RWPE1 (cell line): Measurements from ENCODE around the gene FOXRED2.
A peak's percentile ranks its signal among the peaks of the same experiment; 100 is the strongest.

Source experiments
- CTCF ChIA-PET: fragments of 350-600 bp; sonication (Branson Sonifier 250); formaldehyde crosslinking; extraction: SDS; loops from one replicate; lab custom pipeline; 2021; lab: Yijun Ruan, JAX
- POLR2A ChIA-PET: fragments of 400-600 bp; formaldehyde crosslinking; extraction: SDS; loops from one replicate; lab custom pipeline; 2020; ENCODE audit warnings: antibody characterized with exemption; ENCODE audit not compliant: low non-redundant PET; lab: Yijun Ruan, JAX
- DNase-seq: peaks from one replicate; pipeline ENCODE4 v3.0.0; 2012; ENCODE audit warnings: low spot score
- H3K27ac ChIP-seq: fragments of 450-650 bp; 2 replicates; pipeline ENCODE4 v1.5.1; 2017
- TF ChIP-seq, protein P1 (sequence below): fragments of 450-650 bp; conservative IDR thresholded peaks from 2 replicates; pipeline ENCODE4 v1.5.1; 2017; ENCODE audit warnings: low read depth, mild to moderate bottlenecking

Gene FOXRED2

DNA sequence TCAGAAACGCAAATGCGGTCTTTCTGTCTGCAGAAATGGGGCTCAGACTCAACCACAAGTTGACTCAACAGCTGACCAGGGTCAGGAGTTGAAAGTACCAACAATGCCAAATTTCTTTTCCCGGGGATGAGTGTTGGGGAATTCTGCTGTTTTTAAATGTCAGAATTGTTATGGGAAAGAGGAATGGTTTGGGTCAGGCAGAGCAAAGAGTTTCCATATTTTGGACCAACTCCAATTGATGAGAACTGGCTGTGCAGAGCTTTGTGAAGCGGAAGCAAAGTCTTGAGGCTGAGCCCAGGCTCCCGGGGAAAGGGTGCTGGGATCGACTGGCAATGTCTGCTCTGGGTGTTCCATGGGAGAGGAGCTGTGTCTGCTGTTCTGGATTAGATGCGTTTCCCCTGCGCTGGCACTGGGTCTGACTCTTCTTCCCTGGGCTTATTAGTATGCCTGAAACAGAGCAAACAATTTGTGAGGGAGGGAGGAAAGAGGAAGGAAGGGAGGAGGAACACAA, 61.6 kb downstream of the FOXRED2 start:
- H3K27ac ChIP-seq: no peak overlapping the region; the same call in 1 of the 2 replicates
- CTCF ChIA-PET: no interaction called here
- TF ChIP-seq, protein P1, sequence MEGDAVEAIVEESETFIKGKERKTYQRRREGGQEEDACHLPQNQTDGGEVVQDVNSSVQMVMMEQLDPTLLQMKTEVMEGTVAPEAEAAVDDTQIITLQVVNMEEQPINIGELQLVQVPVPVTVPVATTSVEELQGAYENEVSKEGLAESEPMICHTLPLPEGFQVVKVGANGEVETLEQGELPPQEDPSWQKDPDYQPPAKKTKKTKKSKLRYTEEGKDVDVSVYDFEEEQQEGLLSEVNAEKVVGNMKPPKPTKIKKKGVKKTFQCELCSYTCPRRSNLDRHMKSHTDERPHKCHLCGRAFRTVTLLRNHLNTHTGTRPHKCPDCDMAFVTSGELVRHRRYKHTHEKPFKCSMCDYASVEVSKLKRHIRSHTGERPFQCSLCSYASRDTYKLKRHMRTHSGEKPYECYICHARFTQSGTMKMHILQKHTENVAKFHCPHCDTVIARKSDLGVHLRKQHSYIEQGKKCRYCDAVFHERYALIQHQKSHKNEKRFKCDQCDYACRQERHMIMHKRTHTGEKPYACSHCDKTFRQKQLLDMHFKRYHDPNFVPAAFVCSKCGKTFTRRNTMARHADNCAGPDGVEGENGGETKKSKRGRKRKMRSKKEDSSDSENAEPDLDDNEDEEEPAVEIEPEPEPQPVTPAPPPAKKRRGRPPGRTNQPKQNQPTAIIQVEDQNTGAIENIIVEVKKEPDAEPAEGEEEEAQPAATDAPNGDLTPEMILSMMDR: no peak
- DNase-seq: no peak
- POLR2A ChIA-PET: no interaction called here

DNA sequence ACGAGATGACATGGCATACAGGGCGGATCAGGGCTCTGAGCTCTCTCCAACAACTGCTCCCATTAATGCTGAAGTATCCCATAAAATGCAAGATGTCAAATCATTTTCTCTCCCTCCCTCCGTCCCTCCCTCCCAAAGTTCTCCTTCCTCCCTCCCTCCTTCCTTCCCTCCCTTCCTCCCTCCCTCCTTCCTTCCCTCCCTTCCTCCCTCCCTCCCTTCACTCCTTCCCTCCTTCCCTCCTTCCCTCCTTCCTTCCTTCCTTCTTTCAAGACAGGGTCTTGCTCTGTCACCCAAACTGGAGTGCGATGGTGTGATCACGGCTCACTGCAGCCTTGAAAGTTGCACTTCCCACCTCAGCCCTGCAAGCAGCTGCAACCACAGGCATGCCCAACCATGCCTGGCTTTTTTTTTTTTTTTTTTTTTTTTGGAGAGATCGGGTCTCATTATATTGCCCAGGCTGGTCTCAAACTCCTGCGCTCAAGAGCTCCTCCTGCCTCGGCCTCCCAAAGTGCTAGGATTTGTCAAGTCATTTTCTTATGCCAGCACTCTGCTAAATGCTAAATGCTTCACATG, 63.6 kb downstream of the FOXRED2 start:
- ChIA-PET CTCF (no interaction called here), POLR2A (no interaction called here)
- TF ChIP-seq, protein P1: no peak
- peak overlapping the region; percentile 6; the same call in 1 of the 2 replicates for H3K27ac ChIP-seq
- DNase-seq: no peak

DNA sequence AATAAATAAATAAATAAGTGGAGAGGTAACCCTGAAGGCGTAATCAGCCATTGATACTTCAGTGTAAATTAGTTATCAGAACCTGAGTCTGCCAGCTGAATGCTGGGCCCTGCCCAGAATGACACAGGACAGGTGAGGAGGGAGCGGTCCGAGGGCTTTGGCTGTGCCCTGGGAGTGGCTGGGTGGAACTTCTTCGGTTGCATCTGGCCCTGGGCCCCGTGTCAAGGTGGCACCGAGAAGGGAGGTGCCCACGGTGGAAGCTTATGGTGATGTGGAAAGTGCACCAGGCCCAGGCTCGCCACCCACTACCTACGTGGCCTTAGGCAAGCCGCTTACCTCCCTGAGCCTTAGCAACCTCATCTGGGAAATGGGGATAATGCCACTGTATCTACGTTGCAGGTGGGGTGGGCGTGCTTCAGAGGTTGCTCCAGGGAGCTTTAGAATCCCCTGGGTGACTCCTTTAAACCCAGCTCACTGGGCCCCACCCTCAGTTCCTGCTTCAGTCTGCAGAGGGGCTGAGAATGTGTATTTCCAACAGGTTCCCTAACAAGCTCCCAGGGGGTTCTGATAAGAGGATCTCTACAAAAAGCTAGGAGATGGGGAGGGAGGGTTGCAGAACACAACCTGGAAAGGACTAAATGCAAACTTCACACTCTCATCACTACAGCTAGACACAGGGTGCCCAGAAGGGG, 64.2 kb downstream of the FOXRED2 start:
- CTCF ChIA-PET: interaction anchor here (0.6 kb wide), 1 partner anchor 812 kb away, joined by 3 read pairs; no protein-coding TSS in a partner anchor
- TF ChIP-seq, protein P1: no peak
- POLR2A ChIA-PET: no interaction called here
- H3K27ac ChIP-seq: peak overlapping the region; percentile 6; the same call in 1 of the 2 replicates
- no peak for DNase-seq

DNA sequence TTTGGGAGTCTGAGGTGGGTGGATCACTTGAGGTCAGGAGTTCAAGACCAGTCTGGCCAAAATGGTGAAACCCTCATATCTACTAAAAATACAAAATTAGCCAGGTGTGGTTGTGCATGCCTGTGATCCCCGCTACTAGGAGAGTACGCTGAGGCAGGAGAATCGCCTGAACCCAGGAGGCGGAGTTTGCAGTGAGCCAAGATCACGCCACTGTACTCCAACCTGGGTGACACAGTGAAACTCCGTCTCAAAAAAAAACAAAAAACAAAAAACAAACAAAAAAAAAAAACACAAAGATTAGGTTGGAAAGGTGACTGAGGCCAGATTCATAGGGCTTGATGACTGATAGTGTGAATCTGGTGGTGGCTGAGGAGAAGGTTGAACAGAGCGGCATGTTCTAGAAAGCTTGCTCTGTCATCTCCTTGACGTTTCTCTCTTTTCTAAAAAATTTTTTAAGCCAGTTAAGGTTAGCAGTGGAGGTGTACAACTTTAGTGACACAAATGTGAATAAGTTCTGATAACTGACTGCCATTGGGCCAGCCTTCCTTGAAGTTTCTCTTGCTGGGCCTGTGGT, 66.3 kb downstream of the FOXRED2 start:
- TF ChIP-seq, protein P1: no peak
- no peak for DNase-seq
- ChIA-PET POLR2A (no interaction called here), CTCF (no interaction called here)
- peak overlapping the region; percentile 66 for H3K27ac ChIP-seq

DNA sequence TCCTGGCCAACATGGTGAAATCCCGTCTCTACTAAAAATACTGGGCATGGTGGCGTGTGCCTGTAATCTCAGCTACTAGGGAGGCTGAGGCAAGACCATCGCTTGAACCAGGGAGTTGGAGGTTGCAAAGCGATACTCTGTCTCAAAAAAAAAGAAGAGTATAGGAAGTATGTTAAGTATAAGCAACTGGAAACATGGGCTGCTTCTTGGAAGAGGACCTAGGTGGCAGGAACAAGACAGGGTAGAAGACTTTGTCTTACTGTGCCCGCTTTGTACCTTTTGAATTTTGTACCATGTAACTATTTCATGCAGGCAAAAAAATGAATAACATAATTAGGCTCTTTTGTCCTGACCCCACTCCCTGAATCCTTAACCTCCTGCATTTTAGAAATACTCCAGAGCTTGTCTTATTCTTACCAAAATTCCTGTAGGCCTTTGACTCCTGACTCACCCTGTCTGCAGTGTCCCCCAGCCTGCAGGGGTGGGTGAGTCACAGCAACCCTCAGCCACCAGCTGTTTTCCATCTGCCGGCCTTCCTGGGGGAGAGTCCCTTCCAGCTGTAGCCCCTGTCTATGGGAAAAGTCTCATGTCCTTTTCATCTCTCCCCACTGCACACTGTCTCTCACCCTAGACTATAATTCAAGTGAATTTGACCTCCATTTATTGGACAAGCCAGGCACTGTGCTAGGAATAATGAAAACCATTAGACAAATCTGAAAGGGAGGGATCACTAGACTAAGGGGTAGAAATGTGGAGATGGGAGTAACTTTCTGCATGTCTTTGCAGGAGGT, 67.2 kb downstream of the FOXRED2 start:
- TF ChIP-seq, protein P1: no peak
- POLR2A ChIA-PET: no interaction called here
- DNase-seq: peak; percentile 91
- H3K27ac ChIP-seq: peak overlapping the region; percentile 66
- CTCF ChIA-PET: no interaction called here
